Tongue (tissue), 2 donors: ENCODE data around the gene CFP. TPM values are rescaled to one million over a fixed set of nuclear protein-coding genes. Genes with fewer than 3 reads are reported as not detected.
"Not testable (repeated sequence)": the region's sequence is repeated elsewhere in the genome, so short reads cannot be mapped to it uniquely, and the experiment has no call there.

ENCODE experiments used
- DNase-seq: peaks from one replicate; pipeline ENCODE4 v3.0.0-alpha.2; 2015
- total RNA-seq: library from RNA; depleted of rRNA; stranded (reverse); fragments of >200 nt; gene quantifications from one replicate; pipeline ENCODE4 v1.2.3, GENCODE V29; 2014

CFP gene
- total RNA-seq, 1 donor from 2014 or later: 1.9 TPM

DNA sequence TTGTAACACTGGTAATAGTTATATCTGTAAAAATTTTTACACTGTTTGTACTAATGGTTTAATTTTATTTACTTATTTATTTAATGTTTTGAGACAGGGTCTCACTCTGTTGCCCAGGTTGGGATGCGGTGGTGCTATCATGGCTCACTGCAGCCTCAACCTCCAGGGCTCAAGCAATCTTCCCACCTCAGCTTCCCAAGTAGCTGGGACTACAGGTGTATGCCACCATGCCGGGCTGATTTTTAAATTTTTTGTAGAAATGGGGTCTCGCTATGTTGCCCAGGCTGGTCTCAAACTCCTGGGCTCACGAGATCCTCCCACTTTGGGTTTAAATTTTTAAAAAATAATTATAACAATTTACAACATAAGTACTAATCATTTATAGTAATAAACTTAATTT, 26.6 kb downstream of the CFP start:
- not testable (repeated sequence) for DNase-seq

- no peak for DNase-seq
Measured at GRCh38 chrX:47597222-47597621, 32.5 kb downstream of the CFP start.

- no peak for DNase-seq
Measured at GRCh38 chrX:47596256-47596655, 33.5 kb downstream of the CFP start.

GRCh38 chrX:47595716-47596251, 33.9 kb downstream of the CFP start:
- no peak for DNase-seq

- DNase-seq: no peak
Measured at GRCh38 chrX:47593522-47593921, 36.2 kb downstream of the CFP start.

- DNase-seq: no peak
Measured at GRCh38 chrX:47590984-47591383, 38.7 kb downstream of the CFP start.

GRCh38 chrX:47587906-47588735, 41.6 kb downstream of the CFP start:
- no peak for DNase-seq

DNA sequence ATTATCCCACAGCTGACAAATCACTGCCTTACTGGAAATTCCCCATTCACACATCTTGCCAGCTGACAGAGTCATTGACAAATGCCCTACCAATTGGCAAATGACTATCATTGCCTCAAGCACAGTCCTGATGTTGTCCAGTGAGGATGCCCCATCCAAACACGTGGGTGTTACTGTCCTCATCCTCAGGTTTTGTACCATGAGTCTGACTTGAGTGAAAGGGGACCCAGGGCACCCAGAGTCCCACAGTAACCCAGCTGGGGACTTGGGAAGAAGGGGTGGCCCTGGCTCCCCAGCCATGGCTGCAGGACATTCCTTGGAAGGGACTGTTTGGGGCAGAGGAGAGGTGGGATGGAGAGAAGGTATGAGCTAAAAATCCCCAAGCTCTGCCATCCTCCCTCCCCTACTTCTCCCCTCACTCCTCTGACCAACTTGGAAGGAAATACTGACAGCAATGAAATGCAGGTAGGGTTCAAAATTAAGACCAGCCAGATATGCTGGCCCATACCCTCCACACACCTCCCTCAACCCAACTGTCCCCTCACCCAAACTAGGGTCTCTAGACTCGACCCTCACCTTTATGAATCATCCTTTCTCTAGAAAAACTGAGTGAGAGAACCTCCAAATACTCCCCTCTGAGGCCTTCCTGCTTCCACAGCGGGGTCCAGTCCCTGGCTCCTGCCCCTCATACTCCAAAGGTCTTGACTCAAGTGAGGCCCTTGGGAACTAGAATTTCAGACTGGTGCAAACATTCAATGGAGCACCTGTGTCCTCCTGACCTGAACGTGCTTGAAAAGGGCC, 42.4 kb downstream of the CFP start:
- no peak for DNase-seq

DNA sequence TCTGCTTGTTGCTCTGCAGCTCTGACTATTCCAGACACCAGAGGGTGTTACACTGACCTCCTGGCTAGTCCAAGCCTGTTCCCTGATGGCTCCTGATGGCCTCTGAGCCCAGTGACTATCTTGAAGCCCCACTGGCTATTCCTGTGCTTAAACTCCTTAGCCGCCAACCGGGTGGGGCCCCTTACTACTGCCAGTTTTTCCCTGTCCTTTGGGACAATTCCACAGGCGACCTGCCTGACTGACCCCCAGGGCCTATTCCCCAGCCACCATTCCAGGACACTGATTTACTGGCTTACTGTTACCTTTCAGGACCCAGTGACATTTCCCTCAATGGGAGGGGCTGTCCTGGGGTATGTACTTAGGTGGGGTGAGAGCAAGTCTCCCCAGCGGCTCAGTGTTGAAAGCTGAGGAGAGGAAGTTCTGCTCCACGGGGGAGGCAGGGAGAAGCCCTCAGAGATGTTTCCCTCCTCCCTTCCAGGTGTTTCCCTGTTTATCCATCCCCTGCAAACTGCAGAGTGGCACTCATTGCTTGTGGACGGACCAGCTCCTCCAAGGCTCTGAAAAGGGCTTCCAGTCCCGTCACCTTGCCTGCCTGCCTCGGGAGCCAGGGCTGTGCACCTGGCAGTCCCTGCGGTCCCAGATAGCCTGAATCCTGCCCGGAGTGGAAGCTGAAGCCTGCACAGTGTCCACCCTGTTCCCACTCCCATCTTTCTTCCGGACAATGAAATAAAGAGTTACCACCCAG, 43.5 kb downstream of the CFP start:
- DNase-seq: no peak

- no peak for DNase-seq
Measured at GRCh38 chrX:47585273-47585672, 44.5 kb downstream of the CFP start.

DNA sequence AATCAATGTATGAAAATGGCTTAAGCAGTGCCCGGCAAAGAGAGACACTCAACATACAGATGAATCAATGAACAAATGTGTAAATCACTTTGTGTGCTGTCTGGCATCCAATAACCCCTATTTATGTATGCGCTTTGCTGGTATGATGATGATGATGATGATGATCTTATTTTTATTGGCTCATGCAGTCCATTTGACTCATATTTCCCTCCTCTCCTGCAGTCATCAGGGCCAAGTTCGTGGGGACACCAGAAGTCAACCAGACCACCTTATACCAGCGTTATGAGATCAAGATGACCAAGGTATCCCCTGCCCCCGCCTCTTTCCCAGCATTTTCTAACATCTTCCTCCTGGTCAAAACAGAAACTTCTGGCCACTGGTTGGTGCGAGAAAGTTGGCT, 45.0 kb downstream of the CFP start:
- no peak for DNase-seq

DNA sequence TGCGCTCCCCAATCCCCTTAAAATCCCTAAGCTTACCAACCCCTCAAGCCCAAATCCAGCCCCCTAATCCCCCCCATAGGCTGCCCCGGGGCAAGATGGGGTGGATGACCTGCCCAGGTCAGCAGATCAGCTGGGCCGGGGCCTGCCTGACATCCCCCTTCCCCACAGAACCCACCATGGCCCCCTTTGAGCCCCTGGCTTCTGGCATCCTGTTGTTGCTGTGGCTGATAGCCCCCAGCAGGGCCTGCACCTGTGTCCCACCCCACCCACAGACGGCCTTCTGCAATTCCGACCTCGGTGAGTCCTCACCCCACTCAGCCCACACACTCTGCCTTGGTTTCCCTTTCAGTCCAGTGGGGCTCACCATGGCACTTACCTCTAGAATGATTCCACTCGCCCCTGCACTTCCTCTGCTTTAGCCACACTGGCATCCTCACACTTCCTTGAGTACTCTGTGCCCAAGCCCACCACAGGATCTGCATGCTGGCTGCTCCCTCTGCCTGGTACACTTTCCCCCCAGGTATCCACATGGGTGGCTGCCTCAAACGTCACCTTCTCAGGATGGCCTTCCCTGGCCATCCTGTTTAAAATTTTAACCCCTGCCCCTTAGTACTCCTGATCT, 46.4 kb downstream of the CFP start:
- DNase-seq: no peak

GRCh38 chrX:47581731-47582647, 47.7 kb downstream of the CFP start, which contains the start of gene TIMP1:
TSS of gene TIMP1 (plus strand) at chrX:47582436. CDS start at chrX:47583416, 980 bp downstream.
- peak; percentile 93 for DNase-seq

DNA sequence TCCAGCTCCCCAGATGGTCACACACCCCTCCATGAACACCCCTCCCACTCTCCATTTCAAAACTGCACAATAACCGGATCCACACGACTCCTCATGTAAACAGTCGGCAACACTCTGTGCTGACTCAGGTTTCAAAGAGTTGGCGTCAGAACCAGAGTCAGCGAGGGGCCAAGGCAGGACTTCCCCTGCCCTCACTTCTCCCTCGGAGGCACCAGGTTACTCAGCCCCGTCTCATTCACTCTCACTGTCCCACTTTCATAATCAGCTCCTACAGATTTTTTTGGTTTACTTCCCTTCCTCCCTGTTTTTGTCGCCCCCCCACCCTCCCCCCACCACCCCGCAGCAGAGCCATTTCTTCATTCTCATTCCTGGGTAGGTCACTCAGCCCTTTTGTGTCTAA, 50.2 kb downstream of the CFP start:
- no peak for DNase-seq

- no peak for DNase-seq
Measured at GRCh38 chrX:47578692-47579091, 51.0 kb downstream of the CFP start.

DNA sequence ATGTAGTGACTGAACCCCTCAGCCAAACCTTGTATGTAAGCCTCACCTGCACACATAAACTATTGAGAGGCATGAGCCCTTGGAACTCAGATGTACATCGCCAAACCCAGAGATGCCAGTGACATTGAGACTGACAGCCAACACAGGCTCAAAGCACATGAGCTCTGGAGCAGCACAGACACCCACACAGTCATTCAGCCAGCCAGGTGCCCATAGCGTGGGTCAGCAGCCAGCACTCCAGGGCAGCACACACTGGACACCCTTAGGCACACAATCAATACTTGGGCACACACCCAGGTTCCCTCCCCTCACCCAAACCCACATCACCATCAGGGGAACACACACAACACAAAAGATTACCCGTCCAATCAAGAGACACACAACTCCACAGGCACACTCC, 51.8 kb downstream of the CFP start:
- no peak for DNase-seq

DNA sequence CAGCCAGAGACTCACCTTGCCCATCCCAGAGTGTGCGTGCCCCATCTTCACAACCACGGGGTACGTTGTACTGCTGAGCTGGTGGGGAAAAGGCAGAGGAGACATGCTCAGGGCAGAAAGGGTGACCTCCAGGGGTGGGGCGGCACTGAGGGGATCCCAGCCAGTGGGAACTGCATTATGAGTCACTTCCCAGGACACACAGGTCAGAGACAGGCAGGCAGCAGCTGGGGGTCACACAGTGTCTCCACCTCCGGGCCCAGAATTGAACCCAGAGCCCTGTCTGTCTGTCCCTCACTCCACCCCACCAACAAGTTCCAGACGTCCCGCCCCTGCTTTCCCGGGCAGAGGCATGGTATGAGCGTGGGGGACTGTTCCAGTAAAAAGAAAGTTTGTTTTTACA, 52.3 kb downstream of the CFP start:
- no peak for DNase-seq

GRCh38 chrX:47576021-47576898, 53.5 kb downstream of the CFP start:
- DNase-seq: no peak

GRCh38 chrX:47574547-47575301, 55.0 kb downstream of the CFP start:
- peak; percentile 15 for DNase-seq
